Fibroblast of gingiva (primary cell): ENCODE measurements around the gene PCSK2.

Experiments used
- DNase-seq: peaks from one replicate; pipeline ENCODE4 v3.0.0-alpha.2; 2011; ENCODE audit warnings: low read depth

Gene PCSK2

DNA sequence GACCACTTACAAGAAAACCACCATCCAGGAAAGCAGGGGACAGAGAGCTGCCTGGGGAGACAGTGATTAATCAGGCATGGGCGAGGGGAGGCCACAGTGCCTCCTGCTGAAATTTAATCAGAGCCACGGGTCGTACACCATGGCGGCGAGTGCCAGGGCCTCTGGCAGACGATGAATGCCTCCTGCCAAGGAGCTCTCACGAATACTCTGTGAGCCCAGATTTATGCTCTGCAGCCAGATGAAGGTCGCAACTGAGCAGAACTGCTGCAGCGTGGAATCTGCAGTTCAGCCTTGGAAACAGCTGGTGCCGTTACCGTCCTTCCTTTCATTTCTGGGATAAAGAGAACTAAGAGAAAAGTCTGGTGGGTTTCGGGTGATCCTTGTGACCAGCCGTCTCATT, 218.7 kb downstream of the PCSK2 start:
- DNase-seq = no peak

DNA sequence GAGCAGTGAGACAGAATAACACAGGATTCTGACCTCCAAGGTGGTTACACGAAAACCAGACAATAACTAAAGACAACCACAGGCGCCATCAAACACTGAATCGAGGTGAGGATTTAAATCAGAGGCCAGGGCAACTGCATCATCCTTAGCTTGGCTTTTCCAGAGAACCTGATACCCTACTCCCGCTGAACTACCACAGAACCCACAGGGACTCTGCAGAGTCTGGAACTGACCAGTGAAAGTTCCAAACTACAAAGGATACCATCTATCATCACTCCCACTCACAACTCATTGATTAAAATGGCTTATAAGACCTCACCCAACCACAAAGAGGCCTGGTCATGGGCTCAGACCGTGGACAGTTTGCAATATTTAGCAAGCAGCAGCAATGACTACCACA, 219.3 kb downstream of the PCSK2 start:
- DNase-seq = no peak

DNA sequence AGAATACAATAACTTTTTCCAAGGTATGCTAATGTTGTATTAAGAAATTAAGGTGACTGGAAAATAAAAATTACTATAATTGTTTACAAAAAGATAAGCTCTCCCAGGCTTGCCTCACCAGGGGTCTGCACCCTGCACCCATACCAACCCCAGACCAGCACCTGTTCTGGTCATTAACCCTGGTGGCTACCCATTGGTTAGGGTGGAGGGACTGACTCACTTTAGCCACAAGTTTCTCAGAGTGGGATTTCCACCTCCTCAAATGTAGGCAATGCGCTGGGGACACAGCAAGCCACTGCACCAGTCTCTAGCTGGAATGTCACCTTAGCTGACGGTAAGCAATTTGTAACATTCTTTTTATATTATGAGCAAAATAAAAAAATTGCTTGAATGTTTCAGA, 221.2 kb downstream of the PCSK2 start:
- no peak for DNase-seq

DNA sequence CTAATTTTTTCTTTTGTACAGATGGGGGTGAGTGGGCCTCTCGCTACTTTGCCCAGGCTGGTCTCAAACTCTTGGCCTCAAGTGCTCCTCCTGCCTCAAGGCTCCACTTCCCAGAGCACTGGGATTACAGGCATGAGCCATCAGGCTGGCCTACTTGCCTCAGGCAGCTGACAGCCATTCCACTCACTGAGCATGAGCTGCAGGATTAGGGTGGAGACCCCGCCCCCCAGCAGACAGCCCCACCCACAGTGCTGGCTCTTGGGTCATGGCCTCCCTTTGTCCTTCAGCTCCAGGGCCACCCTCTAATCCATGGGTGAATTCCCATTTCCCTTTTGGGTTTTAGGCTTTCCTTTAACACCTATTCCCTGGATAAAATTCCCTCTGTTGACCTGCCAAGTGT, 222.2 kb downstream of the PCSK2 start:
- no peak for DNase-seq

DNA sequence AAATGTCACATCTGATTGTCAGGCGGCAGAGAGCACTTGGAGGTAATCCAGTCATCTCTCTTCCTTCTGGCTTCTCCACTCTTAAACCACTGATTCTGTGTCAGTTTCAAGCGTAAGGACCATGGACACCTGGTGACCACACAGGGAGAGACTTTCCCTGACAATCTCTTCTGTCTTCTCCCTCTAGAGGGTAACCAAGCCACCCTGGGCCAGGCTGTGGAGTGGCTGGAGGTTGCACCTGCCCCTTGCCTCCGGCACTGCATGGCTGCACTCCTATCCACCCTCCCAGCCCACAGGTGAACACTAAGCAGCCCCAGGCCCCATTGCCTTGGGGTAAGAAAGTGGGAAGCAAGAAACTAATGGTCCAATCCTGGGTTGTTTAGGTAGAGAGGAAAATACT, 225.6 kb downstream of the PCSK2 start:
- no peak for DNase-seq

DNA sequence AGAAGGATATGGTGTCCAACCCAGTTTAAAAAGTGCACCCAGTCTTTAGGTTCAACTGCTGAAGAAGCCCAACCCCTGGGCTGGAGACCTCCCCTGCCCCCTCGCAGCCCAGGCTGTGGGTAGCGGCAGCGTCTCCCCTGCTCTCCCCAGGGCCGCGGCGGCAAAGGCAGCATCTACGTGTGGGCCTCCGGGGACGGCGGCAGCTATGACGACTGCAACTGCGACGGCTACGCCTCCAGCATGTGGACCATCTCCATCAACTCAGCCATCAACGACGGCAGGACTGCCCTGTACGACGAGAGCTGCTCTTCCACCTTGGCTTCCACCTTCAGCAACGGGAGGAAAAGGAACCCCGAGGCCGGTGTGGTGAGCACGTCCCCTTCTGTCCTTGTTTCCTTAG, 226.8 kb downstream of the PCSK2 start:
- no peak for DNase-seq

DNA sequence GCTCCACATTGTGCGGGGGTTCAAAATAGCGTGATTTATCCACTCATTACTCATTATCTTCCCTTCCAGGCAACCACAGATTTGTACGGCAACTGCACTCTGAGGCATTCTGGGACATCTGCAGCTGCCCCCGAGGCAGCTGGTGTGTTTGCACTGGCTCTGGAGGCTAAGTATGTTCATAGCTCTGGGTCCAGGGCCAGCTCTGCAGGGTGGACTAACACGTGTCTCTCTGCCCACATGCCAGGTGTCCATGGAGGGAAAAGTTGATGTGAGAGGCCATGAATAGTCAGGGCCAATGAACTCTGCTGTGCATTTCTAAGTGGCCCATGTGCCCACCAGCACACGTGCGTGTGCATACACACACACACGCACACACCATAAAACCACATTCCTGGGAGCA, 229.4 kb downstream of the PCSK2 start:
- no peak for DNase-seq

DNA sequence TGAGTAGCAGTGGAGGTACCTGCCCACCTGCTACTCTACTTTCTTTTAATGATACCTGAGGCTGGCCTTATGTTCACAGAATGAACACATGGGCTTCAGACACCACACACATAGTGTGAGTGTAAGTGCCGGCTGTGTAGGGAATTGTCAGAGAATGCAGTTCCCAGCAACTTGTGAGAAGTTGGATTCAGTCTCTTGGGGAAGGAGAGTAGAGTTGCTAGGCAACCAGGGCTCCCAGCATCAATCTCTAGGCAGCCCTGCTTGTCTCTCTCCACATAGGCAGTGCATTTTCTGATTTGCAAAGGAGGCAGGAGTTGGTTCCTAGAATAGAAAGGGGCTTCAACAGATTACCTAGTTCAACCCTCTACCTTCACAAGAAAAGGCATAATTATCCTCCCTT, 230.2 kb downstream of the PCSK2 start:
- DNase-seq = no peak

DNA sequence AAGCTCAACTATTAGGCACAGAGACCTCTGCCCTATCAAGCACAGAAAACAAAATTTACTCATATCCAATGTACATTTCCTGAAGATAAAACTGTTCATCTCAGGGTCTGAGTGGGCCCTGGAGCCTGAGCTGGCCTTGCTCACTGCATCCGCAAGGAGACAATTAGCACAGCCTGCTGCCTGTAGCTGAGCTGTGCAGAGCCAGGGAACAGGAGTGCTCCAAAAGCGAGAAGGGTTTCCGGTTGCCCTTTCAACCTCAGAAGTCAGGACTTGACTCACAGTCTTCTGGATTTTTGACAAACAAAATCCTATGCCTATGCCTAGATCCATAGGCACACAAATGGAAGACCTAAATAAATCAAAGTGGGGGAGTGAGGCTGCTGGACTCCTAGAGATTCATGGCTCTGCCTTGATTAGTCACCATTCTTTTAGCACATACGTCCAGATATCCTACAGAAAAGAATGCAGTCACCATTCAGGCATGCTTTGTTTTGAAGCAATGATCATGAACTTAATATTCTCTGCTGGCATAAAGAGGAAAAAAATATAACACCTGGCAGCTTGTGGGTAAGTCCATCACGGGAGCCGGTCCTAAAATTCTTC, 230.8 kb downstream of the PCSK2 start:
- DNase-seq = no peak

DNA sequence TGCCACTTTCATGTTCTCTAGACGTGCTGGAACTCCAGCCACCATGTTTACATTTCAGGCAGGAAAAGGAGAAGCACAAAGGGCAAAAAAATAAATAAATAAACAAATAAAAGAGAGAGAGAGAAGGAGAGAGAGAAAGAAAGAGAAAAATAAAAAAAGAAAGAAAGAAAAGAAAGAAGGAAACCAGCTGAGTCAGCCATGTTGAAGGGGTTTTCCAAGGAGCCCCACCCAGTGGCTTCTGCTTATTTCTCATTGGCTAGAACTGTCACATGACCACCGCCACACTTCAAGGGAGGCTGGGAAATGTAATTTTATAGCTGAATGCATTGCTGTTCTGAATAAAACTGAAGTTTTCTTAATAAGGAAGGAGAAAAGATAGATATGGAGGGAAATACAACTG, 233.3 kb downstream of the PCSK2 start:
- no peak for DNase-seq

DNA sequence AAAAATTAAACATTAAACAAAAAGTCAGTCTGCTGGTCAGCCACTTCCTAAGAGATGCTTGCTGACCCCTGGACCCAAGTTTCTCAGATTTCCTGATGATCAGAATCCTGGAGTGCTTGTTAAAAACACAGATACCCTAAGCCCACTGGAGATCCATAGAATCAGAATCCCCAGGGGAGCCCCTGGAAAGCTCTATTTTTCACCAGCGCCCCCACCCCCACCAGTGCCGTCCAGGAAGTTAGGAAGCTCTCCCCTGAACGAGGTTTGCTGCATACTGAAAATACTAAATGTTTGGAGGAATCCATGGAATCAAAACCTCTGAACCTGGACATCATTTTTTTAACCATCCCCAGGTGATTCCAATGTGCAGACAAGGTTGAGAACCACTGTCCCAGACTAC, 235.1 kb downstream of the PCSK2 start:
- DNase-seq = no peak

DNA sequence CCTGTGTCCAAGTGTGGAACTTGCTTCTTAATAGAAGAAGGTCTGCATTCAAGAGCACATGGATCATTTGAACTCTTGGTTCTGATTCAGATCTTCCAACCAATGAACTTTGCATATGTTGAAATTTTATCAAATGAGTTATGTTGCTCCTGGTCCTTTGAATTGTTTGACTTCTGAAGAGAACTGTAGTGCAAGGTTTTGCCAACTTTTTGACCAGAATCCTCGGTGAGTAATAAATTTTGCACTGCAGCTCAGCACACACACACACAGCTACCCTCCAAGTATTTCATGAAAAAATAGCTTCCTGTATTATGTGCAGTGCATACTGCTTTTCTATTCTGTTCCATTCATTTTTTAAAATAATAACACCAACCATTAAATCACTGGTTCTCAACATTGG, 236.9 kb downstream of the PCSK2 start:
- DNase-seq = no peak

DNA sequence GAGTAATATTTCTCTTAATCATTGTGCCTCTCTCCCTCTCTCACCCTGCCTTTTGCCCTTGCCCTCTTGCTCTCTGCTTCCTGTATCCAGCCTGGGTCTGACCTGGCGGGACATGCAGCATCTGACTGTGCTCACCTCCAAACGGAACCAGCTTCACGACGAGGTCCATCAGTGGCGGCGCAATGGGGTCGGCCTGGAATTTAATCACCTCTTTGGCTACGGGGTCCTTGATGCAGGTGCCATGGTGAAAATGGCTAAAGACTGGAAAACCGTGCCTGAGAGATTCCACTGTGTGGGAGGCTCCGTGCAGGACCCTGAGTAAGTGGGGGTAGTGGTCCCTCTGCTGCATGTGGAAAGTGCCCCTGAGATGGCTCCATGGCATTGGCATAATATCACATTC, 238.4 kb downstream of the PCSK2 start:
- no peak for DNase-seq

DNA sequence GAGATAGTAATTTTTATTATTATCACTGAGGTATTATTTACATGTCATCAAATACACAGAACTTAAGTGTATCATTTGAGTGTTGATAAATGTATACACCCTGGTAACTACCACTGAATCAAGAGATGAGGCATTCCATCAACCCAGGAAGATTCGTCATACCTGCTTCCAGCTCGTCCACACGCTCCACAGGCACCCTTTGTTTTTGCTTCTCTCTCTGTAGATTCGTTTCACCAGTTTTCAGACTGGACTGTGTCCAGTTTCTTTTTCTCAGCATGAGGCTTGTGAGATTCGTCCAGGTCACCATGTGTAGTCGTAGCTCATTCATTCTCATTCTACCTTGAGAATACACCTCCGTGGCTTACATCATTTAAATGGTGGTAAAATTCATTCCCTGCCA, 239.8 kb downstream of the PCSK2 start:
- DNase-seq = no peak

DNA sequence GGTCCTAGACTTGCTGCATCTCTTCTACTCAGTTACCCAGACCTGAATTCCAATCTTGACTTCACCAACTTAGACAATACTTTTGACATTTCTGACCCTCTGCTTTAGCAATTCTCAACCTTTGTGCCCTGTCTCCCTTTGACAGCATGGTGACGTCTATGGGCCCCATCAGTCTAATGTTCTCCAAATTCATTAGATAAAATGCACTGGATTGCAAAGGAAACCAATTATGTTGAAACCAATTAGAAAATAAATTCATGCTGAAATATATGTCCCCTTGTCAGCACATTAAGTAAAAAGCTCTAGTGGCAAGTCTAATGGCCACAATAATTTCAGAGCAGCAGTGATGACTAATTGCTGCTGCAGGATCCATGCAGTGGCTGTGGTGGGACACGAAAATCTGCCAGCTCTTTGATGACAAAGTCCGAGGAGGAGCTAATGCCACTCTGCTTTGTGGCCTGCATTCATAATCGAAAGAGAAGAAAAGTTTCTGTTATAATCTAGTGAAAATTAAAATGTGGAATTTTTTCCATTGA, 240.3 kb downstream of the PCSK2 start:
- no peak for DNase-seq

DNA sequence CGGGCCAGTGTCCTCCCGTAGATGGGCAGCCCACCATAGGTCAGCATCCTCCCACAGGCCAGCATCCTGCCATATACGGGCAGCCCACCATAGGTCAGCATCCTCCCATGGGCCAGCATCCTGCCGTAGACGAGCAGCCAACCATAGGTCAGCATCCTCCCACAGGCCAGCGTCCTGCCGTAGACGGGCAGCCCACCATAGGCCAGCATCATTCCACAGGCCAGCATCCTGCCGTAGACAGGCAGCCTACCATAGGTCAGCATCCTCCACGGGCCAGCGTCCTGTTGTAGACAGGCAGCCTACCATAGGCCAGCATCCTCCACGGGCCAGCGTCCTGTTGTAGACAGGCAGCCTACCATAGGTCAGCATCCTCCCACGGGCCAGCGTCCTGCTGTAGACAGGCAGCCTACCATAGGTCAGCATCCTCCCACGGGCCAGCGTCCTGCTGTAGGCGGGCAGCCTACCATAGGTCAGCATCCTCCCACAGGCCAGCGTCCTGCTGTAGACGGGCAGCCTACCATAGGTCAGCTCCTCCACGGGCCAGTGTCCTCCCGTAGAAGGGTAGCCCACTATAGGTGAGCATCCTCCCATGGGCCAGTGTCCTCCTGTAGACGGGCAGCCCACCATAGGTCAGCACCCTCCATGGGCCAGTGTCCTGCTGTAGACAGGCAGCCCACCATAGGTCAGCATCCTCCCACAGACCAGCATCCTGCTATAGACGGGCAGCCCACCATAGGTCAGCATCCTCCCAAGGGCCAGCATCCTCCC, 241.4 kb downstream of the PCSK2 start:
- no peak for DNase-seq

DNA sequence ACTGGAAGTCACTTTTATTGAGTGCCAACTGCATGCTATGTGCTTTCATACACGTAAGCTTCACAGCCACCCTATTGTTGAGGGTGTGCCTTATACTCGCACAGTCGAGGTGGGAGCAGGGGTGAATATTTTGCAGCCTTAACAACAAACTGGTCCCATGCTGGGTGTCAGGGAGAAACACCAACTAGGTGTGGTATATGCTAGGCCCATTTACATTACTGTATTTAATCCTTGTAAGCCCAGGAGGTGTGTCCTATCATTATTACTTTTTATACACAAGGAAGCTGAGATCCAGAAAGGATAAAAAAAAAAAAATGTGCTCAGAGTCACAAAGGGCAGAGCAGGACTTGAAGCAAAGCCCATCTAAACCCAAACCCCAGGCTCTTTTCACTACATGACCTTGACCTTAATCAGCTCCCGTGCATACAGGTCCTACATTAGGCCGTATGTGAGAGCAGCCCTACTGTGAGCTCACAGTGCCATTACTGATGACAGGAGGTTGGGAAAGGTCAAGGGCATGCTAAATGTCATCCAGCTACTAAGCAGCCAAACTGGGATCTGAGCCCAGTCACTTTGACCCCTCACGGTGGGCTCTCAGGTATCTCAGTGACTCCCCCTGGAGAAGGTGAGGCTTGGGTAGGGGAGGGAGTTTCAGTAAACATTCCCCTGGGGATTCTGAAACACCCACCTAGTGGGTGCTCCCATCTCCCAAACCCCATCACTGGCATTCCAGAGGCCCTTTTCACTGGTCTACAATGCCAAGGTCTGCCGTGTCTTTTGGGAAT, 242.6 kb downstream of the PCSK2 start:
- DNase-seq = no peak

DNA sequence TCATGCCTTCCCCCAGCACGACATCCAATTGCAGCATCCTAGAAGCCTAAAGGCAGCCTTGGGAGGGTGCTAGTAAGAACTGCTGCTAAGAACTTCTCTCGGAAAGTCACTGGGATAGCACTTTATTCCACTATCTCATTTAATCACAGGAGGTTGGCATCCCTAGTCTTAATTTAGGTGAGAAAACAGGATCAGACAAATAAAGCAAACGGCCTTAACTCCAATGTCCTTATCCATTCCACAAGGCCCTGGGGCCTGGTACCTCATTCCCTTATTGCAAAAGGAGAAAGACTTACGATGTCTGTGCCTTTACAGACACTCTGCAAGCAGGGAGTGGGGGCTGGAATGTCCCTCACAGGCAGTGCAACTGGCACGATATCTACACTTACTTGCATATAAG, 243.7 kb downstream of the PCSK2 start:
- DNase-seq = no peak

DNA sequence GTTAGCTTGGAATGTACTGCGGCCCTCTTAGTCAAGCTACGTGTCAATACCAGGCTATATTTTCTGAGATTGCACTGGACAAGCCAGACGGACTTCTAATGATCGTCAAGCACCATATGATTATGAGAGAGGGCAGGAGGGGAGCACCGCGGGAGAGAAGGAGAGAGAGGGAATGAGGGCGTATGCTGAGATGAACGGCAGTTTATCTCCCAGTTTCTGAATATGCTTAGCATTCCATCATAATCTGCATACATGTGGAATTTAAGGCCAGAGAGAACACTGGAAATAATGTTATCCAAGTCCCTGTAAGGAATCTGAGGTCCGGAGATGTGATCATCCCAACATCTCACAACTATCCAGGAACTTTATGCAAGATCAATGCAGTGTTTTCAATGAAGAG, 244.1 kb downstream of the PCSK2 start:
- DNase-seq = no peak

DNA sequence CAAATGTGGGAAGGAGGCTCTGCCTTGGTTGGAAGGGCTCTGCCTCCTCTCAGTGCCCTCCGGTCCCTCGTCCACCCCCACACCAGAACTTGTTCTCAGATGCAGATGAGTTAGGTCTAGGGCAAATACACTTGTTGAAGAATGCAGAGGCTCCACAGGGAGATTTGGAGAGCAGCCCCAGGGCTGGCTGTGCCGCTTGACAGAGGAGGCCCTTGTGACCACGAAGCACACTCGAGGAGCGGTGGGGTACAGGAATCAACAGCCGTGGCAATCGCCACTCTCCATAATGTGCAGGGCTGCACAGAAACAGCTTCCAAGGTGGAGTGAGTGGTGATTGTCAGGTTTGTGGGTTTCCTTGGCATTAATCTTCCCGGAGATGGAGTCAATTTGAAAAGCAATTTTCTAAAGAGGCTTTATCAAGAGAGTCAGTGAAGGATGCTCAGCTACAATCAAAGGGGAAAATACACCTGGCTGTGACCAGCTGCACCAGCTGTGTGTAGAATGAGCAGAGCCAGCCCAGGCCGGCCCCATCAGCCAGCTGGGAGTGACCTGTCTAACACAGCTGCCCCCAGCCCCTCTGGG, 244.9 kb downstream of the PCSK2 start:
- no peak for DNase-seq

DNA sequence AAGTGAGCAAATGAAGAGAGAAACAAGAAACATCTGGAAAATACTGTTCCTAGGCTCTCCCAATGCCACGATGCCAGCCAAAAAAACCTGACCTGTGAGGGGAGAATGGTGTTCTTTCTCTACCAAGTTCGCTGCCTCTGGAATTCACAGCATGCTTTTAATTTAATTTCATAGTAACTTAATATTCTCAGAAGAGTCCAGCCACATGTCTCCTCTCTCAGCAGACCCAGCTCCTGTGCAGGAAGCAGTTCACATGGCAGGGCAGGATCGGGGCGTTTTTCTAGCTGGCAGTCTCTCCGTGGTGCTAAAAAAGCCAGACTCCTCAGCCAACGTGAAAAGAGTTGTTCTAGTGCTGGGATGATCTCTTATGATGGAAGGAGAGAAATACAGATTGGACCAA, 246.8 kb downstream of the PCSK2 start:
- DNase-seq = peak; percentile 17

DNA sequence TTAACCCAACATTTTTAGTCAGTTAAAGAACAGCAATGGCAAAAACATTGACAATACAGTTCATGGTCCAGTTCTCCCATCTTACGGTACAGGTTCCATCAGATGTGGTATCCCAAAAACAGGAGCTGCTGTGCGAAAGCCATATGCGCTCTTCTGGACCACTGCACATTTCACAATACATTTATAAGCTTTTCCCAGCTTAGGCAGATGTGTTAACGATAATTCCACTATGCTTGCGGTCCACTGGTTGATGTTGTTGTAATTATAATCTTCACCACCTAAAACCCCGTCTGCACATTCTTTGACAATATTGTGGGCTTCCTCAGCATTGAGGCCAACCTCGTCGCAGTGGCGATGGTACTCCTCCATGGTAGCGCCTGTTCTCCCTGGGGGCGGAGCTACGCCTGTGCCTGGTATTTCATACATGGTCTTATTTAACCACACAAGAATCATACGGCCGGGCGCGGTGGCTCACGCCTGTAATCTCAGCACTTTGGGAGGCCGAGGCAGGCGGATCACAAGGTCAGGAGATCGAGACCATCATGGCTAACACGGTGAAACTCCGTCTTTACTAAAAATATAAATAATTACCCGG, 252.3 kb downstream of the PCSK2 start:
- no peak for DNase-seq
